ENCODE data around the gene RAD18.

Gene RAD18

GRCh38 chr3:8914491-8914890 is 48.8 kb downstream of the RAD18 start:
- in situ Hi-C loops (cut with HindIII; ENCODE audit: low sequenced_read_pairs) = no loop called here
- TF ChIP-seq, protein P1, sequence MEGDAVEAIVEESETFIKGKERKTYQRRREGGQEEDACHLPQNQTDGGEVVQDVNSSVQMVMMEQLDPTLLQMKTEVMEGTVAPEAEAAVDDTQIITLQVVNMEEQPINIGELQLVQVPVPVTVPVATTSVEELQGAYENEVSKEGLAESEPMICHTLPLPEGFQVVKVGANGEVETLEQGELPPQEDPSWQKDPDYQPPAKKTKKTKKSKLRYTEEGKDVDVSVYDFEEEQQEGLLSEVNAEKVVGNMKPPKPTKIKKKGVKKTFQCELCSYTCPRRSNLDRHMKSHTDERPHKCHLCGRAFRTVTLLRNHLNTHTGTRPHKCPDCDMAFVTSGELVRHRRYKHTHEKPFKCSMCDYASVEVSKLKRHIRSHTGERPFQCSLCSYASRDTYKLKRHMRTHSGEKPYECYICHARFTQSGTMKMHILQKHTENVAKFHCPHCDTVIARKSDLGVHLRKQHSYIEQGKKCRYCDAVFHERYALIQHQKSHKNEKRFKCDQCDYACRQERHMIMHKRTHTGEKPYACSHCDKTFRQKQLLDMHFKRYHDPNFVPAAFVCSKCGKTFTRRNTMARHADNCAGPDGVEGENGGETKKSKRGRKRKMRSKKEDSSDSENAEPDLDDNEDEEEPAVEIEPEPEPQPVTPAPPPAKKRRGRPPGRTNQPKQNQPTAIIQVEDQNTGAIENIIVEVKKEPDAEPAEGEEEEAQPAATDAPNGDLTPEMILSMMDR (IDR thresholded peaks at IDR 0.05; ENCODE audit: low read depth, low read length) = no peak
- no peak for DNase-seq (ENCODE audit: low read depth, low spot score)

GRCh38 chr3:8911781-8912180 is 51.5 kb downstream of the RAD18 start:
- TF ChIP-seq, protein P1 (IDR thresholded peaks at IDR 0.05; ENCODE audit: low read depth, low read length) = no peak
- in situ Hi-C loops (cut with HindIII; ENCODE audit: low sequenced_read_pairs) = no loop called here
- H3K4me3 ChIP-seq (ENCODE audit: low read depth, low read length) = no peak overlapping the region
- no peak for DNase-seq (ENCODE audit: low read depth, low spot score)

More at GRCh38 chr3:8914491-8914890, 48.8 kb downstream of the RAD18 start:
- H3K4me3 ChIP-seq (ENCODE audit: low read depth, low read length) = no peak overlapping the region

- DNase-seq (ENCODE audit: low read depth, low spot score) = no peak
- H3K4me3 ChIP-seq (ENCODE audit: low read depth, low read length) = no peak overlapping the region
- in situ Hi-C loops (cut with HindIII; ENCODE audit: low sequenced_read_pairs) = no loop called here
- TF ChIP-seq, protein P1 (IDR thresholded peaks at IDR 0.05; ENCODE audit: low read depth, low read length) = no peak
Observed at GRCh38 chr3:8909160-8909559, 54.1 kb downstream of the RAD18 start.

- TF ChIP-seq, protein P1 (IDR thresholded peaks at IDR 0.05; ENCODE audit: low read depth, low read length) = no peak
- no peak overlapping the region for H3K4me3 ChIP-seq (ENCODE audit: low read depth, low read length)
- in situ Hi-C loops (cut with HindIII; ENCODE audit: low sequenced_read_pairs) = no loop called here
- peak; percentile 5 for DNase-seq (ENCODE audit: low read depth, low spot score)
Observed at GRCh38 chr3:8903191-8903590, 60.1 kb downstream of the RAD18 start.

GRCh38 chr3:8900869-8901268 is 62.4 kb downstream of the RAD18 start:
- in situ Hi-C loops (cut with HindIII; ENCODE audit: low sequenced_read_pairs) = no loop called here
- no peak overlapping the region for H3K4me3 ChIP-seq (ENCODE audit: low read depth, low read length)
- no peak for DNase-seq (ENCODE audit: low read depth, low spot score)
- TF ChIP-seq, protein P1 (IDR thresholded peaks at IDR 0.05; ENCODE audit: low read depth, low read length) = no peak

GRCh38 chr3:8899876-8900460 is 63.3 kb downstream of the RAD18 start:
- DNase-seq (ENCODE audit: low read depth, low spot score) = no peak
- H3K4me3 ChIP-seq (ENCODE audit: low read depth, low read length) = no peak overlapping the region
- TF ChIP-seq, protein P1 (IDR thresholded peaks at IDR 0.05; ENCODE audit: low read depth, low read length) = no peak
- in situ Hi-C loops (cut with HindIII; ENCODE audit: low sequenced_read_pairs) = no loop called here

Data from astrocyte of the spinal cord (primary cell).